A549 (cell line): ENCODE measurements around the gene ENTREP3. TPM values are rescaled to one million over a fixed set of nuclear protein-coding genes. Genes with fewer than 3 reads are reported as not detected.
"Not testable (repeated sequence)": the region's sequence is repeated elsewhere in the genome, so short reads cannot be mapped to it uniquely, and the experiment has no call there.

ENCODE experiments used
- ATAC-seq, 2 experiments: fragments of 200-7000 bp in 1 of 2; fragments of >200 bp in 1 of 2; cut with Nextera tagmentation in 1 of 2; cut with Tn5 transposase in 1 of 2; 3 replicates each; pipeline versions ENCODE4 v1.8.0 to v1.9.1; 2018 to 2020; ENCODE audit warnings: mild to moderate bottlenecking in 1 of 2, moderate library complexity in 1 of 2
- CTCF ChIA-PET: fragments of 300-600 bp; sonication (Branson Sonifier 250); formaldehyde crosslinking; extraction: SDS; loops from one replicate; lab custom pipeline; 2021; ENCODE audit warnings: antibody characterized with exemption, inconsistent platforms; lab: Yijun Ruan, JAX
- POLR2A ChIA-PET: fragments of 350-600 bp; formaldehyde crosslinking; extraction: SDS; loops from one replicate; lab custom pipeline; 2021; ENCODE audit warnings: antibody characterized with exemption, inconsistent platforms; lab: Yijun Ruan, JAX
- DNase-seq, 2 experiments: peaks; one replicate each; pipeline versions ENCODE4 v3.0.0 to v3.0.0-alpha.2; 2011 to 2016; ENCODE audit warnings: low read depth in 1 of 2, low spot score in 1 of 2
- FAIRE-seq: peaks from 2 replicates; lab custom pipeline; 2011; peaks lifted over from hg19 to GRCh38; lab: Jason Lieb, UNC
- H3K27ac ChIP-seq, 2 experiments: fragments of >200 bp; sonication (Bioruptor Twin); formaldehyde crosslinking; 3 replicates each; pipeline ENCODE4 v1.5.1; 2016 to 2017
- H3K4me1 ChIP-seq: fragments of >200 bp; sonication (Bioruptor Twin); formaldehyde crosslinking; 3 replicates; pipeline ENCODE4 v1.6.1; 2016
- H3K4me2 ChIP-seq: fragments of >200 bp; sonication (Bioruptor Twin); formaldehyde crosslinking; 3 replicates; pipeline ENCODE4 v1.6.1; 2016
- H3K4me3 ChIP-seq: fragments of >200 bp; sonication (Bioruptor Twin); formaldehyde crosslinking; 3 replicates; pipeline ENCODE4 v1.5.1; 2016
- H3K9me3 ChIP-seq: fragments of >200 bp; sonication (Bioruptor Twin); formaldehyde crosslinking; 3 replicates; pipeline ENCODE4 v1.6.1; 2016
- BHLHE40 ChIP-seq: IDR thresholded peaks from 2 replicates; pipeline ENCODE4 v1.6.1; 2012; ENCODE audit warnings: low read depth, low read length, inconsistent platforms
- CBX2 ChIP-seq: fragments of 200-600 bp; sonication (generic); IDR thresholded peaks from 2 replicates; pipeline ENCODE4 v1.6.1; 2016; ENCODE audit warnings: low read depth, mild to moderate bottlenecking, borderline replicate concordance
- CBX8 ChIP-seq: fragments of 200-600 bp; sonication (generic); IDR thresholded peaks from 2 replicates; pipeline ENCODE4 v1.6.1; 2016
- CEBPB ChIP-seq, 2 experiments: fragments of >200 bp in 1 of 2; sonication (Bioruptor Twin) in 1 of 2; formaldehyde crosslinking in 1 of 2; IDR thresholded peaks; 2 replicates each; pipeline ENCODE4 v1.6.1; 2012 to 2016
- CHD2 ChIP-seq: fragments of 150-350 bp; IDR thresholded peaks from 2 replicates; pipeline ENCODE4 v1.6.1; 2014; ENCODE audit warnings: low read length; ENCODE audit not compliant: partially characterized antibody
- CHD4 ChIP-seq: fragments of 200-600 bp; sonication (generic); IDR thresholded peaks from 2 replicates; pipeline ENCODE4 v1.6.1; 2016; ENCODE audit warnings: antibody characterized with exemption, mild to moderate bottlenecking, borderline replicate concordance
- EHMT2 ChIP-seq: fragments of 200-600 bp; sonication (generic); IDR thresholded peaks from 2 replicates; pipeline ENCODE4 v1.6.1; 2016; ENCODE audit warnings: antibody characterized with exemption, low read depth, mild to moderate bottlenecking, moderate library complexity
- FOSL2 ChIP-seq, 2 experiments: fragments of 450-650 bp in 1 of 2; fragments of >200 bp in 1 of 2; sonication (Bioruptor Twin) in 1 of 2; formaldehyde crosslinking; IDR thresholded peaks; 2 replicates each; pipeline versions ENCODE4 v1.5.0 to v1.6.1; 2016 to 2020; ENCODE audit warnings: mild to moderate bottlenecking in 1 of 2, moderate library complexity in 1 of 2
- HDAC2 ChIP-seq: fragments of 200-600 bp; sonication (generic); IDR thresholded peaks from 2 replicates; pipeline ENCODE4 v1.6.1; 2016
- HOXA7 ChIP-seq: fragments of 250-450 bp; sonication (Bioruptor Pico); IDR thresholded peaks from 2 replicates; pipeline ENCODE4 v1.5.0; 2020; ENCODE audit warnings: mild to moderate bottlenecking, moderate library complexity
- HOXB13 ChIP-seq: fragments of 250-450 bp; sonication (Bioruptor Pico); IDR thresholded peaks from 2 replicates; pipeline ENCODE4 v1.5.0; 2020; ENCODE audit warnings: low read depth, mild to moderate bottlenecking, moderate library complexity
- HOXB5 ChIP-seq: fragments of 250-450 bp; sonication (Bioruptor Pico); IDR thresholded peaks from 2 replicates; pipeline ENCODE4 v1.5.0; 2020; ENCODE audit warnings: mild to moderate bottlenecking, moderate library complexity
- JUN ChIP-seq, 2 experiments: fragments of >200 bp; sonication (Bioruptor Twin); formaldehyde crosslinking; IDR thresholded peaks; 2 replicates in 1 of 2; 3 replicates in 1 of 2; pipeline ENCODE4 v1.6.1; 2016 to 2017
- POLR2AphosphoS2 ChIP-seq: conservative IDR thresholded peaks from 2 replicates; pipeline ENCODE4 v1.6.1; 2012; ENCODE audit warnings: low read length, improper control_type of control experiment, inconsistent platforms
- RAD21 ChIP-seq, 2 experiments: fragments of >200 bp in 1 of 2; sonication (Bioruptor Twin) in 1 of 2; formaldehyde crosslinking in 1 of 2; IDR thresholded peaks in 1 of 2; conservative IDR thresholded peaks in 1 of 2; 2 replicates in 1 of 2; 3 replicates in 1 of 2; pipeline ENCODE4 v1.6.1; 2012 to 2018; ENCODE audit warnings: inconsistent platforms in 1 of 2
- RARB ChIP-seq: fragments of 250-450 bp; sonication (Bioruptor Pico); IDR thresholded peaks from 2 replicates; pipeline ENCODE4 v1.8.0; 2021; ENCODE audit warnings: mild to moderate bottlenecking, moderate library complexity
- TFCP2L1 ChIP-seq: fragments of 250-450 bp; sonication (Bioruptor Pico); IDR thresholded peaks from 2 replicates; pipeline ENCODE4 v1.5.0; 2021; ENCODE audit warnings: mild to moderate bottlenecking
- ZFP36 ChIP-seq: fragments of 450-650 bp; IDR thresholded peaks from 2 replicates; pipeline ENCODE4 v1.6.1; 2014; ENCODE audit warnings: borderline replicate concordance; ENCODE audit not compliant: partially characterized antibody
- WGBS: methylation state at CpG from one replicate; pipeline ENCODE4 v1.1.6; 2017; ENCODE audit errors: missing lambda C conversion rate; 5-methylcytosine and 5-hydroxymethylcytosine counted together
- polyA plus RNA-seq, 4 experiments: library from polyadenylated mRNA; depleted of rRNA in 3 of 4; stranded (reverse); fragments of >200 nt; fragmentation: RNase III in 1 of 4; extraction: RNeasy Plus Mini Kit Qiagen cat#74134 plus additional on column Dnase treatment in 1 of 4; gene quantifications; 2 replicates in 3 of 4; 3 replicates in 1 of 4; pipeline ENCODE4 v1.2.3, GENCODE V29; 2011 to 2017
- TF ChIP-seq, protein P1 (sequence below): fragments of >200 bp; sonication (Bioruptor Twin); formaldehyde crosslinking; IDR thresholded peaks from 2 replicates; pipeline ENCODE4 v1.6.1; 2016
- TF ChIP-seq, protein P2 (sequence below): fragments of 150-350 bp; IDR thresholded peaks from 2 replicates; pipeline ENCODE4 v1.6.1; 2014; ENCODE audit warnings: low read depth, mild to moderate bottlenecking, low read length
- TF ChIP-seq, protein P3 (sequence below): fragments of >200 bp; sonication (Bioruptor Twin); formaldehyde crosslinking; IDR thresholded peaks from 3 replicates; pipeline ENCODE4 v1.5.1; 2016
- TF ChIP-seq, protein P4 (sequence below): IDR thresholded peaks from 2 replicates; pipeline ENCODE4 v1.6.1; 2012
- TF ChIP-seq, protein P5 (sequence below): fragments of 250-450 bp; sonication (Bioruptor Pico); IDR thresholded peaks from 2 replicates; pipeline ENCODE4 v1.5.0; 2020; ENCODE audit warnings: low read depth, mild to moderate bottlenecking, moderate library complexity

Gene ENTREP3
- polyA plus RNA-seq, 2 of the 4 experiments (the other 2 are of a cell fraction) = 8.4 to 29.5 TPM

DNA sequence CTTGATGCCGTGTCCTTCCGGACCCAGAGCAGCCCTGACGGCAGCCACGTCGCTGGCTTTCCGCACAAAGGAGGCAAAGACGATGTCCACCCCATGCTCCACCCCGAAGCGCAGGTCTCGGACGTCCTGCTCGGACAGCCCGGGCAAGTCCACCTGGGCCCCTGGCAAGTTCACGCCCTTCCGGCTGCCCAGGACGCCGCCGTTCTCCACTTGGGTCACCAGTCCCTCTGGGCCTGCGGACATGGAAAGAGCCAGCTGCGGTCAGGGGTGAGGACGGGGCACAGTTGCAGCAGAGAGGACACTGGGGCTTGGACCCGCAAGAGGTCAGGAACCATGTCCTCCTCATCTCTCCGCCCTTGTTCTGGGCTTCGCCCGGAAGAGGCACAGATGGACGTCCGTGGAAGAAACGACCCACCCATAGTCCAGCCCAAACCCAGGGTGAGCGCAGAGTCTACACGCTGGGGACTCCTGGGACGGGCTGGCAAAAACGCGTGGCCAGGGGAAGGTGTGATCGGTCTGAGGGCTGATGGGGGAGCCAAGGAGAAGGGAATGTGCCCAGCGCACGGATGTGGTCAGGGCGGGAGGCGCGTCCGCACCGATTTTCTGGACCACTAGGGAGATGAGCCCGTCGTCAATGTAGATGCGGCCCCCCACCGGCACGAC lies 39.4 kb upstream of the ENTREP3 start:
- WGBS = 83% methylated on average over 46 of the region's 46 CpGs
- CTCF ChIA-PET = interaction anchor here (1.0 kb wide), 1 partner anchor 16 kb away, joined by 3 read pairs; no protein-coding TSS in a partner anchor

DNA sequence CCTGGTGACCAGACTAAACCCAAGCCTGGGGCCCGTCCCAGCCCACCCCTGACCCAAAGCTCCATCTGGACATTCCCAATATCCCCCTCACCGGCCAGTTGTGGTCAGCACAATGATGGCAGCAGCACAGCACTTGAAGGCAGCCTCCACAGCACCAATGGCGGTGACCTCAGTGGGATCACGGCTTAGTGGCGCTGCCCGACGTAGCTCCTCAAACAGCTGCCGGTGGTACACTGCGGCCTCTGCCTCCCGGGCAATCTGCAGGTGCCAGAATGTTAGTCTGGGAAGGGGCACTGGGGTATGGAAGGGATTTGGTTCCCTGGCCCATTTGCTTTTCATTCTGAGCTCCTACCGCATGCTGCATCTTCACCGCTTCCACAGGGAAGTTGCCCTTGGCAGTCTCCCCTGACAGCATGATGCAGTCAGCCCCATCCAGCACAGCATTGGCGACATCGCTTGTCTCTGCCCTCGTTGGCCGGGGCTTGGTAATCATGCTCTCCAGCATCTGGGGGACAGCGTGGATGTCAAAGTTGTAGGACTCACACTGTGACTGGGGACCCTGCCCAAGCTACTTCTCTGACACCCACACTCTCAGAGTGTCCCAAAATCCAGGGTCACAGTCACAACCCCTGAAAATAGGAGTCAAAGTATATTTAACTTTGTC lies 37.9 kb upstream of the ENTREP3 start:
- no peak for FAIRE-seq
- Histone ChIP-seq H3K27ac (no peak overlapping the region), H3K9me3 (no peaks in the 10 kb centered on the region), H3K4me2 (no peak overlapping the region), H3K4me1 (no peaks in the 10 kb centered on the region), H3K4me3 (no peak overlapping the region)
- 88% methylated on average over 16 of the region's 17 CpGs for whole genome bisulfite sequencing
- ChIA-PET CTCF (interaction anchor here (0.6 to 3.2 kb wide), 8 partner anchors 10 to 113 kb away, joined by 3 to 17 read pairs (median 4); no protein-coding TSS in a partner anchor), POLR2A (no interaction called here)
- TF ChIP-seq, protein P1, sequence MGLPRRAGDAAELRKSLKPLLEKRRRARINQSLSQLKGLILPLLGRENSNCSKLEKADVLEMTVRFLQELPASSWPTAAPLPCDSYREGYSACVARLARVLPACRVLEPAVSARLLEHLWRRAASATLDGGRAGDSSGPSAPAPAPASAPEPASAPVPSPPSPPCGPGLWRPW = no peak
- TF ChIP-seq POLR2AphosphoS2 = no peak
- no peak for TF ChIP-seq HOXB13 (CRISPR knock-in tag)
- TF ChIP-seq HDAC2 = no peak
- TF ChIP-seq JUN (IDR thresholded peaks at IDR 0.05) = no peak
- TF ChIP-seq, protein P2, sequence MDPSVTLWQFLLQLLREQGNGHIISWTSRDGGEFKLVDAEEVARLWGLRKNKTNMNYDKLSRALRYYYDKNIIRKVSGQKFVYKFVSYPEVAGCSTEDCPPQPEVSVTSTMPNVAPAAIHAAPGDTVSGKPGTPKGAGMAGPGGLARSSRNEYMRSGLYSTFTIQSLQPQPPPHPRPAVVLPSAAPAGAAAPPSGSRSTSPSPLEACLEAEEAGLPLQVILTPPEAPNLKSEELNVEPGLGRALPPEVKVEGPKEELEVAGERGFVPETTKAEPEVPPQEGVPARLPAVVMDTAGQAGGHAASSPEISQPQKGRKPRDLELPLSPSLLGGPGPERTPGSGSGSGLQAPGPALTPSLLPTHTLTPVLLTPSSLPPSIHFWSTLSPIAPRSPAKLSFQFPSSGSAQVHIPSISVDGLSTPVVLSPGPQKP = no peak
- ATAC-seq = peak in 1 of 2 experiments; percentile 7; a peak in 1 of 6 replicates
- DNase-seq = no peak

More for the DNA sequence above, 39.4 kb upstream of the ENTREP3 start:
- POLR2A ChIA-PET = no interaction called here
- DNase-seq (no peak), FAIRE-seq (no peak), ATAC-seq (peak in 1 of 2 experiments; percentile 31; a peak in 2 of 6 replicates)
- Histone ChIP-seq H3K4me1 (no peaks in the 10 kb centered on the region), H3K27ac (no peak overlapping the region), H3K9me3 (no peaks in the 10 kb centered on the region), H3K4me3 (no peak overlapping the region), H3K4me2 (no peak overlapping the region)
- TF ChIP-seq BHLHE40 = no peak
- no peak for TF ChIP-seq CHD4
- TF ChIP-seq CHD2 = no peak
- TF ChIP-seq, protein P3, sequence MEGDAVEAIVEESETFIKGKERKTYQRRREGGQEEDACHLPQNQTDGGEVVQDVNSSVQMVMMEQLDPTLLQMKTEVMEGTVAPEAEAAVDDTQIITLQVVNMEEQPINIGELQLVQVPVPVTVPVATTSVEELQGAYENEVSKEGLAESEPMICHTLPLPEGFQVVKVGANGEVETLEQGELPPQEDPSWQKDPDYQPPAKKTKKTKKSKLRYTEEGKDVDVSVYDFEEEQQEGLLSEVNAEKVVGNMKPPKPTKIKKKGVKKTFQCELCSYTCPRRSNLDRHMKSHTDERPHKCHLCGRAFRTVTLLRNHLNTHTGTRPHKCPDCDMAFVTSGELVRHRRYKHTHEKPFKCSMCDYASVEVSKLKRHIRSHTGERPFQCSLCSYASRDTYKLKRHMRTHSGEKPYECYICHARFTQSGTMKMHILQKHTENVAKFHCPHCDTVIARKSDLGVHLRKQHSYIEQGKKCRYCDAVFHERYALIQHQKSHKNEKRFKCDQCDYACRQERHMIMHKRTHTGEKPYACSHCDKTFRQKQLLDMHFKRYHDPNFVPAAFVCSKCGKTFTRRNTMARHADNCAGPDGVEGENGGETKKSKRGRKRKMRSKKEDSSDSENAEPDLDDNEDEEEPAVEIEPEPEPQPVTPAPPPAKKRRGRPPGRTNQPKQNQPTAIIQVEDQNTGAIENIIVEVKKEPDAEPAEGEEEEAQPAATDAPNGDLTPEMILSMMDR = no peak
- TF ChIP-seq HOXB5 (CRISPR knock-in tag) = no peak
- TF ChIP-seq, protein P1 = no peak
- TF ChIP-seq EHMT2 = no peak
- no peak for TF ChIP-seq HOXA7 (CRISPR knock-in tag)
- TF ChIP-seq ZFP36 = no peak
- no peak for TF ChIP-seq TFCP2L1 (CRISPR knock-in tag)
- TF ChIP-seq RAD21 (conservative IDR thresholded peaks at IDR 0.05 in 1 of 2, IDR thresholded peaks at IDR 0.05 in 1 of 2) = no peak
- TF ChIP-seq, protein P4, sequence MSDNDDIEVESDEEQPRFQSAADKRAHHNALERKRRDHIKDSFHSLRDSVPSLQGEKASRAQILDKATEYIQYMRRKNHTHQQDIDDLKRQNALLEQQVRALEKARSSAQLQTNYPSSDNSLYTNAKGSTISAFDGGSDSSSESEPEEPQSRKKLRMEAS = no peak
- TF ChIP-seq CEBPB (IDR thresholded peaks at IDR 0.05) = no peak
- no peak for TF ChIP-seq CBX8
- no peak for TF ChIP-seq HDAC2
- TF ChIP-seq RARB (CRISPR knock-in tag) = no peak
- TF ChIP-seq CBX2 = no peak
- TF ChIP-seq, protein P5, sequence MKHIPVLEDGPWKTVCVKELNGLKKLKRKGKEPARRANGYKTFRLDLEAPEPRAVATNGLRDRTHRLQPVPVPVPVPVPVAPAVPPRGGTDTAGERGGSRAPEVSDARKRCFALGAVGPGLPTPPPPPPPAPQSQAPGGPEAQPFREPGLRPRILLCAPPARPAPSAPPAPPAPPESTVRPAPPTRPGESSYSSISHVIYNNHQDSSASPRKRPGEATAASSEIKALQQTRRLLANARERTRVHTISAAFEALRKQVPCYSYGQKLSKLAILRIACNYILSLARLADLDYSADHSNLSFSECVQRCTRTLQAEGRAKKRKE = no peak
- no peak for TF ChIP-seq FOSL2 (IDR thresholded peaks at IDR 0.05)
- no peak for TF ChIP-seq FOSL2 (CRISPR knock-in tag; IDR thresholded peaks at IDR 0.05)

DNA sequence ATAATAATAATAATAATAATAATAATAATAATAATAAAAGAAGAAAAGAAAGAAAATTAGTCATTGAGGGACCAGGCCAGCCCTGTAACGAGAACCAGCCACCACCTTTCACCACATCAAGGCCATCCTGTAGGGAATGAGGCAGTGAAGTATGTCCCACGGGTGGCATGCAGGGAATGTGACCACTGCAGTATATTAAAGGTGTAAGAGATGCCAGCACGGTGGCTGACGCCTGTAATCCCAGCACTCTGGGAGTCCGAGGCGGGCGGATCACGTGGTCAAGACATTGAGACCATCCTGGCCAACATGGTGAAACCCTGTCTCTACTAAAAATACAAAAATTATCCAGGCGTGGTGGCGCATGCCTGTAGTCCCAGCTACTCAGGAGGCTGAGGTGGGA lies 35.7 kb upstream of the ENTREP3 start:
- POLR2A ChIA-PET = not testable (repeated sequence)

More for the DNA sequence above, 35.7 kb upstream of the ENTREP3 start:
- ATAC-seq, H3K4me2 ChIP-seq, H3K27ac ChIP-seq, H3K4me1 ChIP-seq, H3K4me3 ChIP-seq, DNase-seq, H3K9me3 ChIP-seq, FAIRE-seq: not testable (repeated sequence)
- CTCF ChIA-PET = interaction anchor here (0.8 to 3.2 kb wide), 2 partner anchors 12 kb away, joined by 3 to 17 read pairs; no protein-coding TSS in a partner anchor
- WGBS = 77% methylated on average over 10 of the region's 10 CpGs
